GM12891 (cell line): ENCODE results near the gene PROB1.

Source experiments
- PAX5 ChIP-seq: IDR thresholded peaks from 2 replicates; pipeline ENCODE4 v1.6.1; 2011; ENCODE audit warnings: low read length, moderate library complexity, mild to moderate bottlenecking; ENCODE audit not compliant: insufficient read depth, severe bottlenecking
- POLR2A ChIP-seq: IDR thresholded peaks from 2 replicates; pipeline ENCODE4 v1.6.1; 2011; ENCODE audit warnings: low read depth, low read length, control low read depth
- POLR2AphosphoS5 ChIP-seq: IDR thresholded peaks from 2 replicates; pipeline ENCODE4 v1.6.1; 2011; ENCODE audit warnings: low read depth, low read length, control low read depth
- POU2F2 ChIP-seq: IDR thresholded peaks from 2 replicates; pipeline ENCODE4 v1.6.1; 2011; ENCODE audit warnings: low read depth, mild to moderate bottlenecking, control low read depth, low read length, moderate library complexity
- SPI1 ChIP-seq: IDR thresholded peaks from 2 replicates; pipeline ENCODE4 v1.6.1; 2011; ENCODE audit warnings: low read depth, low read length, control low read depth
- TAF1 ChIP-seq: IDR thresholded peaks from 2 replicates; pipeline ENCODE4 v1.6.1; 2011; ENCODE audit warnings: low read depth, low read length, control low read depth

- no peak for TF ChIP-seq POLR2A
- no peak for TF ChIP-seq POLR2AphosphoS5
- TF ChIP-seq SPI1 = no peak
- no peak for TF ChIP-seq TAF1
- TF ChIP-seq POU2F2 = no peak
- TF ChIP-seq PAX5 = no peak
These were observed 19.1 kb upstream of the PROB1 start for GRCh38 chr5:139413963-139414362.
